GM12878 (cell line): ENCODE data around the gene TRIM43B.
"Not testable (repeated sequence)": the region's sequence is repeated elsewhere in the genome, so short reads cannot be mapped to it uniquely, and the experiment has no call there.

Source experiments
- EP300 ChIP-seq, 2 experiments: fragments of 150-350 bp in 1 of 2; IDR thresholded peaks; 2 replicates each; pipeline ENCODE4 v1.6.1; 2011 to 2012; ENCODE audit warnings: low read depth in 2 of 2, low read length in 2 of 2, borderline replicate concordance in 1 of 2, improper control_type of control experiment in 1 of 2, inconsistent platforms in 1 of 2; ENCODE audit not compliant: control insufficient read depth in 1 of 2
- ESRRA ChIP-seq: IDR thresholded peaks from 2 replicates; pipeline ENCODE4 v1.6.1; 2012; ENCODE audit warnings: mild to moderate bottlenecking, low read length, improper control_type of control experiment
- EZH2 ChIP-seq: IDR thresholded peaks from 2 replicates; pipeline ENCODE4 v1.6.1; 2012; ENCODE audit warnings: low read depth, mild to moderate bottlenecking, control low read depth, inconsistent platforms, low read length, borderline replicate concordance; ENCODE audit not compliant: control insufficient read depth
- PML ChIP-seq: IDR thresholded peaks from 2 replicates; pipeline ENCODE4 v1.6.1; 2012; ENCODE audit warnings: low read length, inconsistent platforms
- POLR2AphosphoS2 ChIP-seq: IDR thresholded peaks from 2 replicates; pipeline ENCODE4 v1.6.1; 2011; ENCODE audit warnings: low read depth, mild to moderate bottlenecking, low read length, improper control_type of control experiment, moderate library complexity
- RFX5 ChIP-seq: IDR thresholded peaks from 2 replicates; pipeline ENCODE4 v1.6.1; 2011; ENCODE audit warnings: low read depth, low read length, improper control_type of control experiment
- ZNF274 ChIP-seq: IDR thresholded peaks from one replicate; pipeline ENCODE4 v1.8.0; 2011; ENCODE audit not compliant: insufficient read length, insufficient read depth

- not testable (repeated sequence) for TF ChIP-seq POLR2AphosphoS2; EP300 (IDR thresholded peaks at IDR 0.05; ENCODE audit: borderline replicate concordance in 1 of 2, control insufficient read depth in 1 of 2, low read depth in 2 of 2, low read length in 2 of 2); RFX5; ESRRA; PML; ZNF274; EZH2
Measured at GRCh38 chr2:95484654-95485053, at the start of gene TRIM43B.
